Kidney (tissue), 14 donors: ENCODE measurements around the gene NAA50. TPM values are rescaled to one million over a fixed set of nuclear protein-coding genes. Genes with fewer than 3 reads are reported as not detected.

ENCODE experiments used
- DNase-seq, 5 donors: peaks; one replicate each; pipeline ENCODE4 v3.0.0-alpha.2; 2013 to 2020
- FAIRE-seq: peaks from 2 replicates; lab custom pipeline; 2012; peaks lifted over from hg19 to GRCh38; lab: Jason Lieb, UNC
- H3K27ac ChIP-seq, 2 donors: one replicate each; pipeline ENCODE4 v1.7.0; 2013; ENCODE audit warnings: low read depth in 2 of 2, low read length in 2 of 2, inconsistent platforms in 1 of 2
- H3K27me3 ChIP-seq: one replicate; pipeline ENCODE4 v1.7.1; 2013; ENCODE audit warnings: low read length, inconsistent platforms; ENCODE audit not compliant: control insufficient read depth, insufficient read depth
- H3K36me3 ChIP-seq, 3 donors: one replicate each; pipeline versions ENCODE4 v1.7.0 to v1.7.1; 2013; ENCODE audit warnings: low read length in 3 of 3, control low read depth in 1 of 3, inconsistent platforms in 1 of 3; ENCODE audit not compliant: insufficient read depth in 3 of 3, control insufficient read depth in 2 of 3
- H3K4me1 ChIP-seq, 3 donors: one replicate each; pipeline versions ENCODE4 v1.7.0 to v1.7.1; 2013; ENCODE audit warnings: low read length in 3 of 3, inconsistent platforms in 1 of 3, low read depth in 1 of 3; ENCODE audit not compliant: control insufficient read depth in 2 of 3, insufficient read depth in 2 of 3
- H3K4me3 ChIP-seq, 3 donors: one replicate each; pipeline versions ENCODE4 v1.7.0 to v1.8.1; 2013; ENCODE audit warnings: low read length in 3 of 3, control low read depth in 1 of 3, inconsistent platforms in 1 of 3
- H3K9ac ChIP-seq, 3 donors: one replicate each; pipeline versions ENCODE4 v1.7.0 to v1.7.1; 2013; ENCODE audit warnings: low read length in 3 of 3, control low read depth in 1 of 3, inconsistent platforms in 1 of 3
- H3K9me3 ChIP-seq, 3 donors: one replicate each; pipeline versions ENCODE4 v1.7.0 to v1.7.1; 2013; ENCODE audit warnings: low read length in 3 of 3, control low read depth in 1 of 3, inconsistent platforms in 1 of 3; ENCODE audit not compliant: control insufficient read depth in 2 of 3, insufficient read depth in 1 of 3
- intact Hi-C: fragments of 100-400 bp; cut with DNase I; formaldehyde crosslinking; loops from one replicate; pipeline ENCODE4 v1.11.1; 2022
- polyA plus RNA-seq: library from polyadenylated mRNA; stranded (reverse); fragments of 350-450 nt; fragmentation: Illumina TruSeq; extraction: RNeasy Lipid Tissue Mini Kit (QIAGEN cat#74804); gene quantifications from one replicate; pipeline ENCODE4 v1.2.3, GENCODE V29; 2014; ENCODE audit warnings: low read depth, low replicate concordance; ENCODE audit not compliant: insufficient read depth
- total RNA-seq: library from RNA; stranded (reverse); fragmentation: NEBNext Ultra II Directional; extraction: Animal tissue kit (Norgen Biotek cat#: 25700); gene quantifications from one replicate; pipeline ENCODE4 v1.2.1, GENCODE V29; 2021
- TF ChIP-seq, protein P1 (sequence below): IDR thresholded peaks from 3 replicates; pipeline ENCODE4 v1.5.1; 2012; ENCODE audit warnings: mild to moderate bottlenecking, moderate library complexity, borderline replicate concordance; ENCODE audit not compliant: insufficient read depth; ENCODE audit errors: extremely low read depth
- donor health status: control.
- donor health status: control.
- donor health status: control.
- donor health status: control.
- donor health status: control.
- donor health status: DM: yes; HTN: yes; CAD: no.
- donor health status: Normal renal cell carcinoma (clear cell type).

NAA50 gene
- total and polyA plus RNA-seq, 2 donors from 2014 or later: 45.4 to 101 TPM

DNA sequence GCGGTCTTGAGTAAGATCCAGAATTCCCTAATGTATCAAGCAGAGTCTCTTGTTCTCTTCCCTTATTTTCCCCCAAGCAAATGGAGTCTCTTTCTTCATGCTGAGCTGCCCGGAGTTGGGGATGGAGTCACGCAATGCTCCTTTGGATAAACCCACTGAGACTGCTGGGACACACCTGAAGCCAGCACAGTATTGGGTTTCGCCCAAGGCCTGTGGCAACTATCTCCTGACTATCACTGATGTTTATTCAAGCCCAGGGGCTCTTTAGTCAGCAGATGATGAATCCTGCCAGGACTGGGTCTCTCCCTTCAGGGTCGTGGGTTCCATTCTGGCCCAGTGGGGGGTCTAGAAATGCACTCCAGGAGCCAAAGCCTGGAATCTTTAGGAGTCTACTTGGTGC lies 60.9 kb downstream of the NAA50 start:
- DNase-seq (no peak), FAIRE-seq (no peak)
- Histone ChIP-seq H3K27ac (no peak overlapping the region), H3K27me3 (no peaks in the 10 kb centered on the region), H3K9ac (no peak overlapping the region), H3K4me1 (peaks cover 0 to 8% (median 0%) of the 10 kb centered on the region in 3 donors), H3K4me3 (no peak overlapping the region), H3K9me3 (peaks cover 0 to 2% (median 0%) of the 10 kb centered on the region in 3 donors), H3K36me3 (no peaks in the 10 kb centered on the region)
- intact Hi-C loops: no loop called here
- TF ChIP-seq, protein P1, sequence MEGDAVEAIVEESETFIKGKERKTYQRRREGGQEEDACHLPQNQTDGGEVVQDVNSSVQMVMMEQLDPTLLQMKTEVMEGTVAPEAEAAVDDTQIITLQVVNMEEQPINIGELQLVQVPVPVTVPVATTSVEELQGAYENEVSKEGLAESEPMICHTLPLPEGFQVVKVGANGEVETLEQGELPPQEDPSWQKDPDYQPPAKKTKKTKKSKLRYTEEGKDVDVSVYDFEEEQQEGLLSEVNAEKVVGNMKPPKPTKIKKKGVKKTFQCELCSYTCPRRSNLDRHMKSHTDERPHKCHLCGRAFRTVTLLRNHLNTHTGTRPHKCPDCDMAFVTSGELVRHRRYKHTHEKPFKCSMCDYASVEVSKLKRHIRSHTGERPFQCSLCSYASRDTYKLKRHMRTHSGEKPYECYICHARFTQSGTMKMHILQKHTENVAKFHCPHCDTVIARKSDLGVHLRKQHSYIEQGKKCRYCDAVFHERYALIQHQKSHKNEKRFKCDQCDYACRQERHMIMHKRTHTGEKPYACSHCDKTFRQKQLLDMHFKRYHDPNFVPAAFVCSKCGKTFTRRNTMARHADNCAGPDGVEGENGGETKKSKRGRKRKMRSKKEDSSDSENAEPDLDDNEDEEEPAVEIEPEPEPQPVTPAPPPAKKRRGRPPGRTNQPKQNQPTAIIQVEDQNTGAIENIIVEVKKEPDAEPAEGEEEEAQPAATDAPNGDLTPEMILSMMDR: no peak

DNA sequence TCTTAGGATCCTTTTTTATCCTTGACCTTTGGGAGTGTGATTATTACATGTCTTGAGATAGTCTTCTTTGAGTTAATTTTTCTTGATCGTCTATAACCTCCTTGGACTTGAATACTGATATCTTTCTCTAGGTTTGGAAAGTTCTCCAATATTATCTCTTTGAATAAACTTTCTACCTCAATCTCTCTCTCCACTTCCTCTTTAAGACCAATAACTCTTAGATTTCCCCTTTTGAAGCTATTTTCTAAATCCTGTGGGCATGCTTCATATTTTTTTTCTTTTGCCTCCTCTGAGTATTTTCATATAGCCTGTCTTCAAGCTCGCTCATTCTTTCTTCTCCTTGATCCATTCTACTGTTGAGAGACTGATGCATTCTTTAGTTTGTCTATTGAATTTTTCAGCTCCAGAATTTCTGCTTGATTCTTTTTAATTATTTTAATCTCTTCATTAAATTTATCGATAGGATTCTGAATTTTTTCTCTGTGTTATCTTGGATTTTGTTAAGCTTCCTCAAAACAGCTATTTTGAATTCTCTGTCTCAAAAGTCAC lies 61.7 kb downstream of the NAA50 start:
- H3K36me3 ChIP-seq: no peaks in the 10 kb centered on the region
- H3K9ac ChIP-seq: no peak overlapping the region
- H3K4me1 ChIP-seq: peaks cover 0 to 8% (median 0%) of the 10 kb centered on the region in 3 donors
- no peak for DNase-seq
- no peak for FAIRE-seq
- intact Hi-C loops: no loop called here
- TF ChIP-seq, protein P1: no peak
- H3K4me3 ChIP-seq: no peak overlapping the region
- no peak overlapping the region for H3K27ac ChIP-seq
- H3K9me3 ChIP-seq: peaks cover 0 to 2% (median 0%) of the 10 kb centered on the region in 3 donors
- H3K27me3 ChIP-seq: no peaks in the 10 kb centered on the region

DNA sequence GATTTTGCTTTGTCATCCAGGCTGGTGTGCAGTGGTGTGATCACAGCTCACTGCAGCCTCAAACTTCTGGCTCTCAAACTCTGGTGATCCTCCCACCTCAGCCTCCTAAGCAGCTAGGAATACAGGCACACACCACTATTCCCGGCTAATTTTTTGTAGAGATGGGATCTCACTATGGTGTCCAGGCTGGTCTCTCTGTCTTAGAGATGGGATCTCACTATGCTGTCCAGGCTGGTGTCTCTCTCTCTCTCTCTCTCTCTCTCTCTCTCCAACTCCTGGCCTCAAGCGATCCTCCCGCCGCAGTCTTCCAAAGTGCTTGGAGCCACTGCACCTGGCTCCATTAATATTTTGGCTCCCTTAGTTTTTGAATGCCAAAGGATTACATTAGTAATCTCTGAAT lies 67.3 kb downstream of the NAA50 start:
- no peaks in the 10 kb centered on the region for H3K27me3 ChIP-seq
- no peak overlapping the region for H3K27ac ChIP-seq
- no peak for FAIRE-seq
- no peaks in the 10 kb centered on the region for H3K4me1 ChIP-seq
- peaks cover 0 to 5% (median 2%) of the 10 kb centered on the region in 3 donors for H3K36me3 ChIP-seq
- H3K9me3 ChIP-seq: no peaks in the 10 kb centered on the region
- no peak overlapping the region for H3K4me3 ChIP-seq
- TF ChIP-seq, protein P1: no peak
- intact Hi-C loops: no loop called here
- DNase-seq: no peak
- no peak overlapping the region for H3K9ac ChIP-seq

DNA sequence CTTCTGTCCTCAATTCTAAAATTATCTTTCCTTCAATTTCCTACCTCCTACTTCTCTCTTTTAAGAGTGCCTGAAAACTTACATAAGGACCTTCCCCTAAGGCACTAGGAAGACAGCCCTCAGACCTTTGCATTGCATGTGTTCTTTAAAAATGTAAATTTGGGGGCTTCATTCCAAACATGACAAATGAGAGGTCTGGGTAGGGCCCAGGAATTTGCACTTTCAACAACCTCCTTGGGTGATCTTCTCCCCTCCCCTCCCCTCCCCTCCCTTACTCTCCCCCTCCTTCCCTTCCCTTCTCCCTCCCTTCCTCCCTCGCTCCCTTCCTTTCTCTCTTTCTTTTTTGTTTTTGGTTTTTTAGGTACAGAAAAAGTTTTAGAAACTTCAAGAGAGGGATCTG lies 68.3 kb downstream of the NAA50 start:
- Histone ChIP-seq H3K9me3 (no peaks in the 10 kb centered on the region), H3K27ac (peak overlapping the region in 1 of 2 donors; percentile 27), H3K27me3 (no peaks in the 10 kb centered on the region), H3K9ac (no peak overlapping the region), H3K4me3 (no peak overlapping the region), H3K4me1 (no peaks in the 10 kb centered on the region), H3K36me3 (peaks cover 0 to 8% (median 7%) of the 10 kb centered on the region in 3 donors)
- intact Hi-C loops: no loop called here
- DNase-seq (no peak), FAIRE-seq (no peak)
- TF ChIP-seq, protein P1: no peak
